ENCODE measurements around the gene GIMAP8.

DNA sequence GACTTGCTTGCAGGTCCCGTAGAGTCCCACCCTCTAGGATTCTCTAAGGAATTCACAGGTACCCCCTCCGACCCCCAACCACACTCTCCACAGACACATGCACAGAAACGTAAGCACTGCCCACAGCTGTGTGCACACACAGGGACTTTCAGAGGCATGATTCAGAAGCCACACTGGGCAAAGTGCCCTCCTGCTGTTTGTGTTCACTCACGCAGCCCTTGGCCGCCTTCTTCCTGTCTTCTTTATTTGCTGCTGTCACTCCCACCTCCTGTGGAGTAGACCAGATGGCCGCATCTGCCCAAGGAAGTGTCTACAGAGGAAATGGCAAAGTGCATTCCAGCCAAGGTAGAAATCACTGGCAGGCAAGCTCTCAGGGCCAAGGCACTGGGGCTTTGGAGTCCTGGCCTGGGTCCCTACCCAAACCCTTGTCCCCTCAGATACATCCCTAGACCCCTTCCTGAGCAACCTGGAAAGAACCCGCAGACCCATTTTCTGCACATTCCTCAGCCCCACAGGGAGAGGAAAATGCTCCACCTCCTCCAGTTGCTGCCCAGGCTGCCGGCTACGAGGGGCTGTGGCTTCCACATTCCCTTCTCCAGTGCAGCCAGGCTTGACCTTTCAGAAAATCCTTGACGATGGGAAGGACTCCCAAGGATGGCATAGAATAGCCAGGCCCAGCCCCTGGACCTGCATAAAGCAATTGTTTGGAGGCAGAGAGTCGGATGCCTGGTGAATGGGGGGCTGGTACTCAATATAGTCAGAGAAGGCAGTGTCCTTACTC, 21.6 kb upstream of the GIMAP8 start:
- TF ChIP-seq, protein P1, sequence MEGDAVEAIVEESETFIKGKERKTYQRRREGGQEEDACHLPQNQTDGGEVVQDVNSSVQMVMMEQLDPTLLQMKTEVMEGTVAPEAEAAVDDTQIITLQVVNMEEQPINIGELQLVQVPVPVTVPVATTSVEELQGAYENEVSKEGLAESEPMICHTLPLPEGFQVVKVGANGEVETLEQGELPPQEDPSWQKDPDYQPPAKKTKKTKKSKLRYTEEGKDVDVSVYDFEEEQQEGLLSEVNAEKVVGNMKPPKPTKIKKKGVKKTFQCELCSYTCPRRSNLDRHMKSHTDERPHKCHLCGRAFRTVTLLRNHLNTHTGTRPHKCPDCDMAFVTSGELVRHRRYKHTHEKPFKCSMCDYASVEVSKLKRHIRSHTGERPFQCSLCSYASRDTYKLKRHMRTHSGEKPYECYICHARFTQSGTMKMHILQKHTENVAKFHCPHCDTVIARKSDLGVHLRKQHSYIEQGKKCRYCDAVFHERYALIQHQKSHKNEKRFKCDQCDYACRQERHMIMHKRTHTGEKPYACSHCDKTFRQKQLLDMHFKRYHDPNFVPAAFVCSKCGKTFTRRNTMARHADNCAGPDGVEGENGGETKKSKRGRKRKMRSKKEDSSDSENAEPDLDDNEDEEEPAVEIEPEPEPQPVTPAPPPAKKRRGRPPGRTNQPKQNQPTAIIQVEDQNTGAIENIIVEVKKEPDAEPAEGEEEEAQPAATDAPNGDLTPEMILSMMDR (IDR thresholded peaks at IDR 0.05) = no peak
- no peak for TF ChIP-seq POLR2AphosphoS5 (IDR thresholded peaks at IDR 0.05; ENCODE audit: insufficient read depth in 1 of 2, low read depth in 1 of 2)
- TF ChIP-seq POLR2A (IDR thresholded peaks at IDR 0.05) = no peak

Measured in vagina (tissue), 2 donors.